CD4-positive, alpha-beta memory T cell (primary cell): Measurements from ENCODE around the gene PANX2. TPM values are rescaled to one million over a fixed set of nuclear protein-coding genes. Genes with fewer than 3 reads are reported as not detected.

Source experiments
- CTCF ChIA-PET: fragments of 350-600 bp; sonication (Branson Sonifier 250); formaldehyde crosslinking; loops from one replicate; lab custom pipeline; 2021; ENCODE audit warnings: inconsistent platforms; ENCODE audit not compliant: partially characterized antibody; lab: Charles Lee
- POLR2A ChIA-PET: fragments of 350-600 bp; sonication (Branson Sonifier 250); formaldehyde crosslinking; loops from one replicate; lab custom pipeline; 2021; ENCODE audit not compliant: partially characterized antibody; lab: Charles Lee
- DNase-seq, 5 donors: peaks; one replicate each; pipeline versions ENCODE4 v3.0.0 to v3.0.0-alpha.2; 2020 to 2022; ENCODE audit warnings: mixed read lengths in 1 of 5
- H3K27ac ChIP-seq: one replicate; pipeline ENCODE4 v1.7.0; 2013; ENCODE audit warnings: low read depth, low read length
- H3K27me3 ChIP-seq: 2 replicates; pipeline ENCODE4 v1.7.0; 2013; ENCODE audit warnings: mild to moderate bottlenecking, low read length, moderate library complexity; ENCODE audit not compliant: insufficient read depth
- H3K36me3 ChIP-seq: 2 replicates; pipeline ENCODE4 v1.7.0; 2013; ENCODE audit warnings: mild to moderate bottlenecking, low read length, moderate library complexity; ENCODE audit not compliant: insufficient read depth
- H3K4me1 ChIP-seq: 2 replicates; pipeline ENCODE4 v1.7.0; 2013; ENCODE audit warnings: mild to moderate bottlenecking, low read length, moderate library complexity; ENCODE audit not compliant: insufficient read depth
- H3K4me3 ChIP-seq, 2 donors: one replicate each; pipeline ENCODE4 v1.7.0; 2013; ENCODE audit warnings: low read length in 2 of 2, mild to moderate bottlenecking in 1 of 2
- H3K9me3 ChIP-seq, 2 donors: one replicate each; pipeline ENCODE4 v1.7.0; 2013; ENCODE audit warnings: low read length in 2 of 2, control low read depth in 1 of 2; ENCODE audit not compliant: control insufficient read depth in 1 of 2
- H3K27ac Mint-ChIP-seq, 7 donors: one replicate each; pipeline ENCODE4 v1.8.0; 2020 to 2021; ENCODE audit warnings: mixed read lengths in 7 of 7, mild to moderate bottlenecking in 6 of 7, inconsistent platforms in 3 of 7, moderate library complexity in 3 of 7
- H3K27me3 Mint-ChIP-seq, 2 donors: one replicate each; pipeline ENCODE4 v1.8.0; 2020 to 2021; ENCODE audit warnings: mixed read lengths in 2 of 2
- H3K36me3 Mint-ChIP-seq, 2 donors: one replicate each; pipeline ENCODE4 v1.8.0; 2020 to 2021; ENCODE audit warnings: mixed read lengths in 2 of 2, inconsistent platforms in 1 of 2, mild to moderate bottlenecking in 1 of 2
- H3K4me1 Mint-ChIP-seq, 4 donors: one replicate each; pipeline ENCODE4 v1.8.0; 2020 to 2021; ENCODE audit warnings: mixed read lengths in 4 of 4, mild to moderate bottlenecking in 1 of 4
- H3K4me3 Mint-ChIP-seq, 8 donors: one replicate each; pipeline ENCODE4 v1.8.0; 2020 to 2021; ENCODE audit warnings: mixed read lengths in 8 of 8, mild to moderate bottlenecking in 7 of 8, moderate library complexity in 6 of 8, inconsistent platforms in 3 of 8
- H3K9me3 Mint-ChIP-seq, 8 donors: one replicate each; pipeline ENCODE4 v1.8.0; 2020 to 2021; ENCODE audit warnings: mixed read lengths in 8 of 8, mild to moderate bottlenecking in 5 of 8, inconsistent platforms in 3 of 8, moderate library complexity in 1 of 8
- intact Hi-C: fragments of 100-400 bp; cut with micrococcal nuclease; formaldehyde crosslinking; loops from one replicate; pipeline ENCODE4 v1.15.1; 2023
- polyA plus RNA-seq, 2 donors: library from polyadenylated mRNA; unstranded; fragments of 300-500 nt; fragmentation: Illumina TruSeq; gene quantifications; one replicate each; pipeline ENCODE4 v1.2.3, GENCODE V29; 2021
- total RNA-seq, 2 experiments: library from RNA; stranded (reverse); gene quantifications; one replicate each; pipeline ENCODE4 v1.2.3, GENCODE V29; 2021

Gene PANX2
- total and polyA plus RNA-seq, 4 experiments from 2014 or later, result not detected

DNA sequence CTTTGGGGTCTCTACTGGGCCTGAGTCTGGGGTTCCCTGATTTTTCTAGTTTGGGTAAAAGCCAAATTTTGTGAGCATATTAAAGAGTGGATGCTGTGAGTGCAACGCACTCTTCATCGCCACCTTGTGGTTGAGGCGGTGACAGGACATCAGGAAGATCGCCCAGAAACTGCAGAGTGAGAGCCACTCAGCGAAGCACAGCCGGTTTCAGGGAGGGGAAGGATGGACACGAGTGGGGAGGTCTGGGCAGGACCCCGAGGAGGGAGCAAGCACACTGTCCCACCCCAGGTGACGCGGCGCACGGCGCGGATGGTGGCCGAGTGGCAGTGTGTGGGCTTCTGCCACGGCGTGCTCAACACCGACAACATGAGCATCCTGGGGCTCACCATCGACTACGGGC lies 39.4 kb downstream of the PANX2 start:
- Mint-ChIP-seq H3K4me3 (peak overlapping the region in 1 of 8 donors; percentile 33), H3K4me1 (peaks cover 15 to 40% (median 20%) of the 10 kb centered on the region in 4 donors), H3K36me3 (peaks cover 28 to 41% of the 10 kb centered on the region in 2 donors), H3K27ac (peak overlapping the region; percentile 61 to 94 (median 80)), H3K27me3 (no peaks in the 10 kb centered on the region), H3K9me3 (peaks cover 0 to 2% (median 0%) of the 10 kb centered on the region in 8 donors)
- ChIA-PET CTCF (interaction anchor here (3.6 kb wide), 1 partner anchor 60 kb away, joined by 30 read pairs; no protein-coding TSS in a partner anchor), POLR2A (interaction anchor here (1.8 kb wide), 1 partner anchor 20 kb away, joined by 6 read pairs; no protein-coding TSS in a partner anchor)
- peak; percentile 66 to 75 (median 71) for DNase-seq
- Histone ChIP-seq H3K4me3 (no peak overlapping the region), H3K9me3 (no peaks in the 10 kb centered on the region), H3K36me3 (peaks cover 36% of the 10 kb centered on the region), H3K27me3 (no peaks in the 10 kb centered on the region), H3K4me1 (peaks cover 8% of the 10 kb centered on the region), H3K27ac (no peak overlapping the region)
- intact Hi-C loops, result loop anchor here (1.0 to 2.0 kb wide), 2 partner anchors 281 to 443 kb away; no protein-coding TSS in a partner anchor

DNA sequence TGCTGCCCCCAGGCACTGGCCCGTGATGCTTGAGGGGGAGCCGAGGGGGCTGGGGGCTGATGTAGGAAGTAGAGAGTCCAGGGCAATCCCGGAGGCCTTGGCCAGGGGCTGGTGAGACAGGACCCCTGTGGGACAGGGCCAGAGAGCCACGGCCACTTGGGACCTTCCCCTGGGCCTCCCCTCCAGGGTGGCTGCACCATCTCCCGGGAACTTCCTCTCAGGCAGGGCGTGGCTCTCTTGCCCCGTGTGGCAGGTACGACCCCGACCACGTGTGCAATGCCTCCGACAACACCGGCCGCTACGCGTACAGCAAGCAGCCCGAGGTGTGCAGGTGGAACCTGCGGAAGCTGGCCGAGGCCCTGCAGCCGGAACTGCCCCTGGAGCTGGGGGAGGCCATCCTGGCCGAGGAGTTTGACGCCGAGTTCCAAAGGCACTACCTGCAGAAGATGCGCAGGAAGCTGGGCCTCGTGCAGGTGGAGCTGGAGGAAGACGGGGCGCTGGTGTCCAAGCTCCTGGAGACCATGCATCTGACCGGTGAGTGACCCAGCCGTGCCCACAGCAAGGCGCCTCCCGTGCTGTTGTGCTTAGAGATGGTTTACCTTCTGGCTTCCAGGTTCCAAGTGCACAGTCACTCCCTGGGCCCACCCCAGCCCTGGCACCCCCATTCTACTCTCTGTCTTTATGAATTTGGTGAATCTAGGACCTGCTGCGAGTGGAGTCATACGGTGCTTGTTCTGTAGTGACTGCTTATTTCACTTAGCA lies 40.0 kb downstream of the PANX2 start:
- Mint-ChIP-seq H3K27ac (no peak overlapping the region), H3K27me3 (no peaks in the 10 kb centered on the region), H3K9me3 (peaks cover 0 to 2% (median 0%) of the 10 kb centered on the region in 8 donors), H3K4me1 (peaks cover 12 to 36% (median 17%) of the 10 kb centered on the region in 4 donors), H3K36me3 (peaks cover 27 to 40% of the 10 kb centered on the region in 2 donors), H3K4me3 (no peak overlapping the region)
- Histone ChIP-seq H3K9me3 (no peaks in the 10 kb centered on the region), H3K27ac (no peak overlapping the region), H3K36me3 (peaks cover 40% of the 10 kb centered on the region), H3K27me3 (no peaks in the 10 kb centered on the region), H3K4me1 (peaks cover 8% of the 10 kb centered on the region), H3K4me3 (no peak overlapping the region)
- ChIA-PET CTCF (interaction anchor here (1.0 to 3.6 kb wide), 5 partner anchors 24 to 409 kb away, joined by 3 to 30 read pairs (median 4); no protein-coding TSS in a partner anchor), POLR2A (interaction anchor here (0.5 to 1.1 kb wide), 2 partner anchors 14 to 74 kb away, joined by 3 read pairs; no protein-coding TSS in a partner anchor)
- intact Hi-C loops, result loop anchor here (2.0 kb wide), 1 partner anchor 444 kb away; no protein-coding TSS in a partner anchor
- DNase-seq, result peak in 1 of 5 donors; percentile 24

DNA sequence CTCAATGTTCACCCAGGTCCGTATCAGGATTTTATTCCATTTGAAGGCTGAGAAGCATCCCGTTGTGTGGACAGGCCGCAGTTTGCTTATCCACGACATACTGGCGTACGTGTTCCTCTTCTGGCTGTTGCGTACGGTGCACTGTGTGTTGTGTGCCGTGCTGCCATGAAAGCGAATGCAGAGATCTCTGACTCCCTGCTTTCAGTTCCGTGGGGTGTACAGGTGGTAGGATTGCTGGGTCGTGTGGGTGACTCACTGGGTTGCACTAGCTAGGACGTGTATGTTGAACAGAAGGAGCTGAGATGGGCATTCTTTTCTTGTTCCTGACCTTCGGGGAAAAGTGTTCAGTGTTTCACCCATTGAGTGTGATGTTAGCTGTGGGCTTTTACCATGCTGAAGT lies 40.6 kb downstream of the PANX2 start:
- Mint-ChIP-seq H3K27ac (peak overlapping the region in 2 of 7 donors; percentile 59 to 68), H3K9me3 (peaks cover 0 to 2% (median 0%) of the 10 kb centered on the region in 8 donors)
- DNase-seq, result no peak

DNA sequence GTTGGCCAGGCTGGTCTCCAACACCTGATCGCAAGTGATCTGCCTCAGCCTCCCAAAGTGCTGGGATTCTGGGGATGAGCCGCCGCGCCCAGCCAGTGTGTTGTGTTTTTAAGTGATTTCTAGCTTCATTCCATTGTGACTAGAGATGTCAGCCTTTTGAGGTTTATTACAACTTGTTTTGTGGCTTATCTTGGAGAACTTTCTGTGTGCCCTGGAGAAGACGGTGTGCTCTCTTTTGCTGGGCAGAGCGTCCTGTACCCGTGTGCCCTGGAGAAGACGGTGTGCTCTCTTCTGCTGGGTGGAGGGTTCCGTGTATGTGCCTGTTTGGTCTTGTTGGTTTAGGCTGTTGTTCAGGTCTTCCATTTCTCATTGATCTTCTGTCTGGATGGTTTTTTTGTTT lies 42.7 kb downstream of the PANX2 start:
- ChIA-PET CTCF (interaction anchor here (3.6 kb wide), 1 partner anchor 64 kb away, joined by 30 read pairs; no protein-coding TSS in a partner anchor), POLR2A (interaction anchor here (1.9 kb wide), 1 partner anchor 22 kb away, joined by 5 read pairs; no protein-coding TSS in a partner anchor)
- H3K4me1 ChIP-seq, result peaks cover 8% of the 10 kb centered on the region
- no peaks in the 10 kb centered on the region for H3K27me3 ChIP-seq
- no peaks in the 10 kb centered on the region for H3K27me3 Mint-ChIP-seq
- peaks cover 12 to 36% (median 17%) of the 10 kb centered on the region in 4 donors for H3K4me1 Mint-ChIP-seq
- intact Hi-C loops, result no loop called here
- peak overlapping the region in 3 of 7 donors; percentile 29 to 63 (median 52) for H3K27ac Mint-ChIP-seq
- H3K36me3 Mint-ChIP-seq, result peaks cover 37 to 48% of the 10 kb centered on the region in 2 donors
- peak in 1 of 5 donors; percentile 4 for DNase-seq
- H3K9me3 ChIP-seq, result no peaks in the 10 kb centered on the region
- peaks cover 0 to 2% (median 0%) of the 10 kb centered on the region in 8 donors for H3K9me3 Mint-ChIP-seq
- H3K27ac ChIP-seq, result no peak overlapping the region
- no peak overlapping the region for H3K4me3 Mint-ChIP-seq
- peaks cover 46% of the 10 kb centered on the region for H3K36me3 ChIP-seq
- H3K4me3 ChIP-seq, result no peak overlapping the region

More for the DNA sequence above, 40.6 kb downstream of the PANX2 start:
- ChIA-PET POLR2A (interaction anchor here (0.5 to 1.2 kb wide), 3 partner anchors 15 to 75 kb away, joined by 3 to 5 read pairs (median 3); no protein-coding TSS in a partner anchor), CTCF (interaction anchor here (0.7 to 3.6 kb wide), 6 partner anchors 20 to 408 kb away, joined by 3 to 30 read pairs (median 4); no protein-coding TSS in a partner anchor)
- Histone ChIP-seq H3K27me3 (no peaks in the 10 kb centered on the region), H3K36me3 (peaks cover 42% of the 10 kb centered on the region), H3K4me3 (no peak overlapping the region), H3K9me3 (no peaks in the 10 kb centered on the region), H3K27ac (no peak overlapping the region), H3K4me1 (peaks cover 8% of the 10 kb centered on the region)
- Mint-ChIP-seq H3K4me3 (no peak overlapping the region), H3K27me3 (no peaks in the 10 kb centered on the region), H3K36me3 (peaks cover 33 to 46% of the 10 kb centered on the region in 2 donors), H3K4me1 (peaks cover 12 to 36% (median 17%) of the 10 kb centered on the region in 4 donors)
- intact Hi-C loops, result loop anchor here (2.0 kb wide), 1 partner anchor 444 kb away; no protein-coding TSS in a partner anchor

DNA sequence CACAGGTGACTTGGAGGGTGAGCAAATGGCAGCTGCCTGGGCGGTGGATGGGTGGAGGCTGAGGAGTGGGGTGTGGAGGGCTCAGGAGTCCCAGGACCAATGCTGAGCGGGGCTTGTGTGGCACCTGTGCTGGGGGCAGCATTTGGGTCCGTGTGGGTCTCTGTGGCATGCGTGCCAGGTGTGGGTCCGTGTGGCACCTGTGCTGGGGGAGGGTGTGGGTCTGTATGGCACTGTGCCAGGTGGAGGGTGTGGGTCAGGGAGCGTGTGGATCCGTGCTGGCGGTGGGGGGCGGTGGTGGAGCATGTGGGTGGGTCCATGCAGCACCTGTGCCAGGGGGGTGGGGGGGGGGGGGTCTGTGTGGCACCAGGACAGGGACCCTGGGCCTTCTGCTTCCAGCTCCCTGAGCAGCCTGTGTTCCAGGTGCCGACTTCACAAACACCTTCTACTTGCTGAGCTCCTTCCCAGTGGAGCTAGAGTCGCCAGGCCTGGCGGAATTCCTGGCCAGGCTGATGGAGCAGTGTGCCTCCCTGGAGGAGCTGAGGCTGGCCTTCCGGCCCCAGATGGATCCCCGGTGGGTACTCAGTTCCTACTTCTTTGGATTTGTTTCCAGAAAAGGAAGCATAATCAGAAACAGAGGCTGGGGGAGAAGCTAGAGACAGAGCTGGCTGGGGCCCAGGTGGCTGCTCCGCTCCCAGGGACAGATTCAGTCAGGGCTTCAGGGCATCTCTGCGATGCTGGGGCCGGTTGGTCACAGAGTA lies 44.9 kb downstream of the PANX2 start:
- no peak overlapping the region for H3K4me3 ChIP-seq
- ChIA-PET POLR2A (interaction anchor here (0.7 to 1.9 kb wide), 3 partner anchors 24 to 30 kb away, joined by 3 to 5 read pairs (median 4); no protein-coding TSS in a partner anchor), CTCF (interaction anchor here (0.8 to 1.3 kb wide), 4 partner anchors 23 to 448 kb away, joined by 3 to 4 read pairs (median 3); no protein-coding TSS in a partner anchor)
- no peak overlapping the region for H3K27ac ChIP-seq
- H3K4me1 Mint-ChIP-seq, result peaks cover 9 to 33% (median 12%) of the 10 kb centered on the region in 4 donors
- no peaks in the 10 kb centered on the region for H3K27me3 Mint-ChIP-seq
- H3K4me3 Mint-ChIP-seq, result no peak overlapping the region
- DNase-seq, result peak in 1 of 5 donors; percentile 37
- H3K9me3 Mint-ChIP-seq, result no peaks in the 10 kb centered on the region
- intact Hi-C loops, result no loop called here
- peaks cover 32 to 54% of the 10 kb centered on the region in 2 donors for H3K36me3 Mint-ChIP-seq
- H3K4me1 ChIP-seq, result no peaks in the 10 kb centered on the region
- no peaks in the 10 kb centered on the region for H3K9me3 ChIP-seq
- H3K36me3 ChIP-seq, result peaks cover 44% of the 10 kb centered on the region
- H3K27ac Mint-ChIP-seq, result peak overlapping the region in 1 of 7 donors; percentile 55
- no peaks in the 10 kb centered on the region for H3K27me3 ChIP-seq

DNA sequence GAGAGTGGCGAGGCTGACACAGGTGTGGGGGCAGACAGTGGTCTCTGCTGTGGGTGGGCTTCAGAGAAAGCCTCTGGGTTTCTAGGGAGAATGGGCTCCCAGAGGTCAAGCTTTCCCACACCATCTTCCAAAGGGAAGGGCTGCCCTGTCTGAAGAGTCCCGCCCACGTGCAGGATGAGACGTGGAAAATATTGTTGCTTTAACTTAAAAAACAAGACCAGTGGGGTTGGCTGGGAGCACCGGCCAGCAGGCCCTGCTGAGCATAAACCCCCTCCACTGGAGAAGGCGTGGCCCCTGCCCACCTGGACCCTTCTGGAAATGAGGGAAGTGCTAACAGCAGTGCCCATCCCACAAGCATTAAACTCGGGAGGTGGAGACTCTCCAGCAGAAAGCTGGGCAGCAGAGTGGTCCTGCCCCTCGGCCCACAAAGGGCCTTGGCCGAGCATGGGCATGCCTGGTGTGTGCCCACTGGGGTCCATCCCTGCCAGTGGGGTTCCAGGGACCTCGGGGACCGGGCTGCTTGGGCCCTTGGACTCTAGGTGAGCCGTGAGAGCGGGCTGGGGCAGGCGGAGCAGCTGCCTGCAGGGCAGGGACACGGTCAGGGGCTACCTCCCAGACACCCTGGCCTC lies 45.6 kb downstream of the PANX2 start:
- H3K36me3 Mint-ChIP-seq, result peaks cover 31 to 53% of the 10 kb centered on the region in 2 donors
- H3K9me3 Mint-ChIP-seq, result peaks cover 0 to 1% (median 0%) of the 10 kb centered on the region in 8 donors
- peaks cover 9 to 28% (median 12%) of the 10 kb centered on the region in 4 donors for H3K4me1 Mint-ChIP-seq
- ChIA-PET POLR2A (interaction anchor here (0.7 kb wide), 1 partner anchor 25 kb away, joined by 4 read pairs; no protein-coding TSS in a partner anchor), CTCF (interaction anchor here (1.1 kb wide), 1 partner anchor 67 kb away, joined by 3 read pairs; no protein-coding TSS in a partner anchor)
- Histone ChIP-seq H3K9me3 (no peaks in the 10 kb centered on the region), H3K27me3 (no peaks in the 10 kb centered on the region), H3K4me1 (no peaks in the 10 kb centered on the region), H3K4me3 (no peak overlapping the region), H3K36me3 (peaks cover 44% of the 10 kb centered on the region), H3K27ac (no peak overlapping the region)
- intact Hi-C loops, result no loop called here
- no peak overlapping the region for H3K27ac Mint-ChIP-seq
- H3K4me3 Mint-ChIP-seq, result no peak overlapping the region
- DNase-seq, result peak in 1 of 5 donors; percentile 10
- H3K27me3 Mint-ChIP-seq, result no peaks in the 10 kb centered on the region
